Measurements from ENCODE around the gene SLC6A17.

Gene SLC6A17

DNA sequence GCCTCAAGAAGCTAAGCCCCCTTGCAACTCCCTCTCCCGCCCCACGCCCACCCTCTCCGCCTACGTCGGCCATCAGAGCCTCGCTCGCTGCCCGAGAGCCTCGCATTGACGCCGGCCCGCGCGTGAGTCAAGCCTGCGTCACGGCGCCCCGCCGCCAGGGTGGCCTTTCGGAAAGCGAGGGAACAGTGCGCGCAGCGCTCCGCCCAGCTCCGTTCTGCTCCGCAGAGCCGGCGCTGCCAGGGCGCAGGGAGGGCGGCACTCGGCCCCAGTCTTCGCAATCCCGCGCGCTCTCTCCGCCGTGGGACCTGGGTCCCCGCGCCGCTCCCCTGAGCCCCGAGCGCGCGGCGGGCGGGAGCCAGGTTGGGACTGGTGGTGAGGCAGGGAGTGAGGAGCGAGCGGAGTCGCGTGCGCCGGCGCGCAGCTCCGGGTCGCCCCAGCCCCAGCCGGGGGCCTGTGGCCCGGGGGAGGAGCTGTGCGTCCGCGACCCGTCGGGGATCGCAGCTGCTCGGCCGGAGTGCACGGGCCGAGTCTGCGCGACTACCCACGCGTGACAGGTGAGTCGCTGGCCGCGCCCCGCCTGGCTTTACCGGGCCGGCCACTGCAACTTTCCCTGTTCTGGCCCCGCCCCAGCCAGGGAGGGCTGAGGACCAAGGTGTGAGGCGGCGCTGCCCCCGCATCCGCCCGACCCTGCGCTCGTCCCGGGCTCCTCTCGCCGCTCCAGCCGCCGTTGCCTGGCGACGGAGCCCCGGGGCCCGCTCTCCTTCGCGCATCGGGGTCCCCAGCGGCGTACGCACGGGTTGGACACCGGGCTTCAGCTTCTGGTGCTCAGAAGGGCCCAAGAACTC, at the start of gene SLC6A17:
Gene SLC6A17, plus strand, starts transcription at position 165 of the 845 bp plus-strand sequence. CDS start 16,436 bp downstream, outside the sequence.
- DNase-seq (ENCODE audit: low spot score) = no peak

DNA sequence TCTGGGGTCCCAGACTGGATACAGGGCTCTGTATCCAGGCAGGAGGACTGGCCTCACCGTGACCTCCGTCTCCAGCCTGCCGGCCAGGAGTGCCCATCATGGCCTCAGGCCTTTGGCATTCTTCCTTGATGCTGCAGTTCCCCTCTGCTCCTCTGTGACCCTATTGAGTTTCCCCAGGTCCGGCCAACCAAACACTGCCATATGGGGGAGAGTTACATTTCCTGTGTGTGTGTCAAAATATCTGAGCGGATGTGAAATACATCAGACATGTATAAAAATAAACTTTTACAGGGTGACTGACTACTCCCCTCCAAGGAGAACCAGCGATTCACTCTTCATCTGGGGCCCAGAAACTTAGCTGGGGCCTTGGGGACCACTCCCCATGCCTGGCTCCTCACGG, 48.2 kb upstream of the SLC6A17 start:
- no peak for DNase-seq (ENCODE audit: low spot score)

DNA sequence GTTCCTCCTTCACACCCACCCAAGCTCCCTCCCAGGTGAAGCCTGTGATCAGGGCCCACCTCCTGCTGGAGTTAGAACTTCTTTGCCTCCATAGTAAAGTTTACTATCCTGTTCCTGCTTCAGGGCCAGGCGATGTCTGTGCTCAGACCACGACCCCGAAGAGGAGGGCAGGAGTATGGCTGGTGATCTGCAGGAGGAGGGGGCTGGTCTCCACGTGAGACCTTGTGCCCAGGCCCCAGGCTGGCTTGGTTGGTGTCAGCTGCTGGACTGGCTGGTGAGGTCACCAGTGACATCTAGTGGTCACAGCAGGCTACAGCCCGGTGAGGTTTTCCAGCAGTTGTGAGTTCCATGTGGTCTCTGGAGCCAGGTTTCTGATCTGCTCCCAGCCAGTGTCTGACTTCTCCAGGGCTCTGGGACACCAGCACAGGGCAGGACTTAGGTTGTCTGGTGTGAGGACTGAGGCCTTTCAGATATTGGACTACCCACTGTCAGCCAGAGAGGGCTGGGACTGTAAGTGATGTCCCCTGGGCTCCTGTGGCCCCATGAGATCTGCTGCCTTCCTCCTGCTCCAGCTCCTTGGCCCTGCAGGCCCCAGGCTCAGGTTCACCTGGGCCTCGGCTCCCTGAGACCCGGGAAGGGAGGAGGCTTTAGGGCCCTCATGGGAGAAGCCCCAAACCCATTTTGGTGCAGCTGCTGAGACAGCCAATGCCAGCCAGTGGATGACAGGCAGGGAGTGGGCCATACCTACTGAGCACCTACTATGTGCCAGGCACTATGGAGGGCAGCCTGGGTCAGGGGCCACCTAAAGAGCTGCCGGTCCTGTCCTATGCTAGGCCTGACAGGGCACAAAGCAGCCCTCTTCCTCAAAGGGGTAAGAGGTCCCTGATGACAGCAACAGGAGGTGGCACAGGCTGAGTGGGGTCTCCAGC, 44.0 kb upstream of the SLC6A17 start:
- peak; percentile 50 for DNase-seq (ENCODE audit: low spot score)

GRCh38 chr1:110107867-110108469, 42.3 kb upstream of the SLC6A17 start:
- DNase-seq (ENCODE audit: low spot score) = no peak

GRCh38 chr1:110111081-110111480, 39.2 kb upstream of the SLC6A17 start:
- DNase-seq (ENCODE audit: low spot score) = no peak

DNA sequence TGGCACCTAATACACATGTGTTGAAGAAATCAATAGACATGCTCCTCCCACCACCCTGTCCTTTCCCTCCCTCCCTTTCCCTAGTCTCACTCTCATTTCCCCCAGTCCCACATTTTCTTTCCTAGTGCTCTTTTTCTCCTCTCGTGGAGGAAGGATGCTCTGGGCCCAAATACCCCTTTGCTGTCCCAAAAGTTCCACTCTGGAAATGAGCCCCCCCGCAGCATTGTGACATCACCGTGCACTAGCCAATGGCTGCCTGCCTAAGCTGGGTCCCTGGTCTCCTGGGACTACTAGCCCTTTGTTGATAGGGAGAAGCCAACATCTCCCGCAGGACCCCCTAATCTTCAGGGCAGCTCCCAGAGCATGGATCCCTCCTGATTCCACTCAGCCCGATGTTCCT, 38.2 kb upstream of the SLC6A17 start, which contains the start of gene UBL4B:
Gene UBL4B, plus strand, starts transcription at position 301 of the 400 bp plus-strand sequence. Its CDS starts 92 bp downstream, at position 393.
- no peak for DNase-seq (ENCODE audit: low spot score)

GRCh38 chr1:110112656-110113055, 37.6 kb upstream of the SLC6A17 start:
- DNase-seq (ENCODE audit: low spot score) = no peak

DNA sequence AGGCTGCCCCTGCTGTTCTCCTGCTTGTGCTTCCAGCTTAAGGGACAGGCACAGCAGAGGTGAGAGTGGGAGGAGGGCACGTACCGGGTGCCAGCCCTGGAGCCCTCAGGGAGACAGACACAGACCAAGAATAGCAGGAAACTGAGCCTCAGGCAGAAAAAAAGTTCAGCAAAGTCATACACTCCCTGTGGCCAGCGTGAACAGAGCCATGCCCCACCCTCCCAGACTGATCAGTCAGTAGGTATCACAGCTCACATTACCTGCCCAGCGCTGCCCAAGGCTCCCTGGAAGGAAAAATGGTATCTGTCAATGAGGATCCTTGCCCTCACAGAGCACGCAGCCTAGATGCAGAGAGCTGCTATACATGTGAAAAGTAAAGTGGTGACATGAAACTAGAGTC, 36.7 kb upstream of the SLC6A17 start:
- no peak for DNase-seq (ENCODE audit: low spot score)

GRCh38 chr1:110114173-110114572, 36.1 kb upstream of the SLC6A17 start:
- no peak for DNase-seq (ENCODE audit: low spot score)

GRCh38 chr1:110114784-110115183, 35.5 kb upstream of the SLC6A17 start:
- DNase-seq (ENCODE audit: low spot score) = no peak

DNA sequence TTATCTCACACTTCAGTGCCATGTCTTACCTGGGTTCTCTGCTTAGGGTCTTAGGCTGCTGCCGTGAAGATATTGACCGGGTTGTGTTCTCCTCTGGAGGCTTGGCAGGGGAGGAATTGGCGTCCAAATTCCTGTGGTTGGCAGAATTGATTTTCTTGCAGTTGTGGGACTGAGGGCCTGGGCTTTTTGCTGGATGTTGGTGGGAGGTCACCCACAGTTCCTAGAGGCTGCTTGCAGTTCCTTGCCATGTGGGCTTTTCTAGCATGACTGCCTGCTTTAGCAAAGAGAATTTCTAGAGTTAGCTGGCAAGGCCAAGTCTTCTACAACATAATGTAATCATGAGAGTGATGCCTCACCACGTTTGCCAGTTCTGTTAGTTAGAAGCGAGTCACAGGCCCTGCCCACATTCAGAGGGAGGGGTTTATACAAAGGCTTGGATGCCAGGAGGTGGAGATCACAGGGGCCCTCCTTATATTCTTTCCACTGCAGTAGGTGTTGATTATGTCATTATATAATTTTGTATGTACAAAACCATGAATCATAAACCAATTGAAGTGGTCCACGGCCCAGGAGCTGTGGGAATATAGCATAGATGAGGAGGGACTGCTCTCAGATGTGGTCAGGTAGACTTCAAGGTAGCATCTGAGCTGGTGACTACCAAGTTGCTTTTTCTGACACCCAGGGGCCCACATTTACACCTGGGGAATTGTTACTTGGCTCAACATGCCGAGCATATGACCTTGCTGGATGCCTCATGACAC, 31.5 kb upstream of the SLC6A17 start:
- DNase-seq (ENCODE audit: low spot score) = no peak

DNA sequence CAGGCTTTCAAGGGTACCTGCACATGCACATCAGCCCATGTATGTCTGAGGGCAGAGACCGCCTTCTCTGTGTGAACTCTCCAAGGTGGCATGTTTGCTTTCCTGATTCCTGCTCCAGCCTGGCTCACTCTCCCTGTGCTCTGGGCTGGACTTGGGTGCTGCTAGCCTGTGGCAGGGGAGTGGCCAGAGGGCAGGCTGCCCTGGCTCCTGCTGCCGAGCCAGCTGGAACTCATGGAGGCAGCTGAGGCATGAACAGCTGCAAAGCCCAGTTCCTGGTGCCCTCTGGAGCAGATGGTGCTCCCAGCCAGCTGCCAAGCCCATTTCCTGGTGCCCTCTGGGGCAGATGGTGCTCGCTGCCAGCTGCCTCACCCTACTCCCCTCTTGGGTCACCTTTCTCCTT, 30.5 kb upstream of the SLC6A17 start:
- DNase-seq (ENCODE audit: low spot score) = no peak

GRCh38 chr1:110120960-110121561, 29.2 kb upstream of the SLC6A17 start:
- no peak for DNase-seq (ENCODE audit: low spot score)

GRCh38 chr1:110123224-110123623, 27.1 kb upstream of the SLC6A17 start:
- DNase-seq (ENCODE audit: low spot score) = no peak

- no peak for DNase-seq (ENCODE audit: low spot score)
Observed at GRCh38 chr1:110125810-110126209, 24.5 kb upstream of the SLC6A17 start.

DNA sequence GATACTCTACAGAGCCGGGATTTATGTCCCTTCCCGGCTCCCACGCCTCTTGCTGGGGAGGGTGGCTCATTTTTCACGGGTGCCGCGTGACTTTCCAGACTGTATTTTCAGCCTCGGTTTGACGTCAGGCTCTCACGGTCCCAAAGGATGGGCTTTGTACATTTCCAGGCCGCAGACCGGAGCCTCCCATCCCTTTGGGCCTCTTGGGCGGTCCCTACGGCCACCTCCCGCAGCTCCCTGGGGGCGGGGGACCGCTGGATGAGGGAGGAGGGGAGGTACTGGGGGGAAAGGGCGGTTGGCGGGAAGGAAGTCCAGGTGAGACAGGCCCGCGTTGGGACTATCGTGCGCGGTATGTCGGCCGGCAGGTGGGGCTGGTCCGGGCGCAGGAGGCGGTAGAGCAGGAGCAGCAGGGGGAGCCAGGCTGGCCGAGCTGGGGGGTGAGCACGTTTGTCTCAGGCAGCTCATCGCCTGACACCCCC, 20.1 kb upstream of the SLC6A17 start:
- no peak for DNase-seq (ENCODE audit: low spot score)

DNA sequence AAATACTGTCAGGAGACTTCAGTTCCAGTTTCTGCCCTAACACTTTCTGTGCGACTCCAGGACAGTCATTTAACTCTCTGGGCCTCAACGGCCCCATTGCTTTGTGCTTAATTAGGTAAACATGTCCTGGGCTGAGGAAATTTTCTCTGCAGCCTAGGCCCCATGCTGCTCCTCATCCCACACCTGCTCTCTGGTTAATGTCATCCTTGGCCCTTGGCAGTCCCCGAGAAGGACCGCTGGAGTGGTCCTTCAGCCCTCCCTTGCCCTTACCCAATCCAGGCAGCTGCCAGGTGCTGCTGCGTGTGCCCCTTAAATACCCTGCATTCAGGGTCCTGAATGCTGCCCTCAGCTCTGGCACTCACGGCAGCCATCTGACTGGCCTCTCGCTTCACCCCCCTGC, 19.3 kb upstream of the SLC6A17 start:
- no peak for DNase-seq (ENCODE audit: low spot score)

DNA sequence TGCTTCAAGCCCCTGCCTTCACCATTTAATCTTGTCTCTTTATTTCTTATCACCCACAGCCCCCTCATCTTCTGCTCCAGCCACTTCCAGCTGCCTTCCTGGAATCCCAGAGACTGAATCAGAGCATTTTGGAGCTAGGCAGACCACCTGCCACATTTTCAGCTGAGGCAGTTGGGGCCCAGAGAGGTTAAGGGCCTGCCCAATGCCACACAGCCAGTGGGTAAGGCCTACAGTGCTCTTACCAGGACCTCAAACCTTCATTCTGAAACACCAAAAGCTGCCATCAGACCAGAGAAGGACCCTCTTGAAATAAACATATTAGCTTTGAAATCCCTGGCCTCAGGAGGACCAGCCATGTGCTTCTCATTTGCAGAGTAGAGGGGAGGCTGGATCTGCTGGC, 17.6 kb upstream of the SLC6A17 start:
- DNase-seq (ENCODE audit: low spot score) = no peak

GRCh38 chr1:110133436-110133835, 16.9 kb upstream of the SLC6A17 start:
- no peak for DNase-seq (ENCODE audit: low spot score)

DNA sequence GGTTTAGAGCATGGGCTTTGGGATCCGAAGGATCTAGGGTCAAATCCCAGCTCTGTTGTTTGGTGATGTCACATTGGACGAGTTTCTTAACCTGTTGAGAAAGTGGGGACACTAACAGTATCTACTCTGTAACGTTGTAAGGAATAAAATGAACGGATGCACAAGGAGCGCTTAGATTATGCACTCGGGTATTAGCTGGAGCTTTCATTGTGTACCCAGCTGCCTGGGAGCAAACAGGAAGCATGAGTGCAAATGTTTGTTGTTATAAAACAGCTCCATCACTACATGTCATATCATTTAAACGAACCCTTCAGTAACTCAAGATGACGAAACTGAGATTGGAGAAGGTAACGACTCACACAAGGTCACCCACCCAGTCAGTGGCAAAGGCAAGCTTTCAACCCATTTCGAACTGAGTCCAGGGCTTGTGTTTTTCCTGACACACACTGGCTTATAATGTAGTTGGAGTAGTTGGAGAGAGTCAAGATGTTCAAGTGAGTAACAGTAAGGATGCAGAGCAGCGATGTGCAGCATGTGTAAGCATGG, 16.2 kb upstream of the SLC6A17 start:
- DNase-seq (ENCODE audit: low spot score) = no peak

- no peak for DNase-seq (ENCODE audit: low spot score)
Observed at GRCh38 chr1:110135246-110135645, 15.0 kb upstream of the SLC6A17 start.

Data from hematopoietic multipotent progenitor cell treated with erythropoietin and hydrocortisone succinate and interleukin-3 and kit ligand, for 15 days (in vitro differentiated cells).